ENCODE data around the gene C2orf69. TPM values are rescaled to one million over a fixed set of nuclear protein-coding genes. Genes with fewer than 3 reads are reported as not detected.

C2orf69 gene
- polyA plus RNA-seq, 5 donors, result 9.0 to 15.4 (median 10.4) TPM

DNA sequence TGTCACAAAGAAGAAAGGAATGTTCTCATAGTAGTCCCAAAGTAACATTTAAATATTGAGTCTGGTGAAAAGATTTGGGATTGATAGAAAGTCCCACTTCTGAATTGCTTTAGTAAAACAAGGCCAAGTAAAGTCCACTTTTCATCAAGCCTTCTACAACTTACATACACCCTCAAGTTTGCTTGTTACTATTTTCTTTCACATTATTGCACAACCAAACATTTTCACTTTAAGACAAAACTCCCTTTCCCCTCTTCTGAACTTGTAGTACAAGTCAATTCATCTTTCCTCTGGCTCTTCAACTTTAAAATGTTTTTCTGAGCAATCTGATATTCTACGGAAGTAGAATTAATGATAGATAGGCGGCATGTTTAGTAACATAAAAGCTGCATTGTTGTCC, 55.3 kb downstream of the C2orf69 start:
- no peak for DNase-seq

DNA sequence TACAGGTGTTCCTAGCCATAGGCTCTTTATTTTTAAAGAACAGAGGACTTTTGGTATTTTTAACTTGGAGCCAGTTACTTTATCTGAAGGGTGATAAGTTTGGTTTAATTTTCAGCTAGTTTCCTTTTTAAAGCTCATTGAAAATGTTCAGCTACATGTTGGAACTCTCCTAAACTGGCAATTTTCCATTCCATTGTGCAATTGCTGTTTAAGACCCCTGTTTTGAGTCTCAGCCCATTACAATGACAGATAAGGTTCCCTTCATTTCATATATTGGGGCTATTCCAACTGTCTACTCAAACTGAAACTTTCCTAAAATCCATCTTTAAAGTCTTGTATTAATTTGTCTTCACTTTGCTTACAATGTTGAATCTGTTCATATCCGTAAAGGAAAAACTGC, 55.9 kb downstream of the C2orf69 start:
- DNase-seq, result peak; percentile 42 to 46

DNA sequence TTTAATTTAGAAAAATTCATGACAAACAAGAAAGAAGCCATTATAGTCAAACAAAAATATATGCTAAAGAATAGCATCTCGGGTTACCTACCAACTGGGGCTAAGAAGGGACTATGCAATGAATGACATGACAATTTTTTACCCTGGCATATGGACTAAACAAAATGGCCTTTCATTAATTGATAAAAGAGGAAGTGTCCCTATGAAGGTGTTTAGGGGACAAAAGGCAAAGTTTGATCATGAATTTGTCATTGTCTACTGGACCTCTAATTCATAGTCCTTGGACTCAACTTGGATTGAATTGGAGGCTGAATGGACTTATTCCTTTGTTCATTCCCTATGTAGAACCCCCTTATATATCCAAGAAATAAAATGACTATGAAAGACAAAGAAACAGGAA, 57.0 kb downstream of the C2orf69 start:
- no peak for DNase-seq

- DNase-seq, result no peak
Observed at GRCh38 chr2:199972088-199972626, 61.1 kb downstream of the C2orf69 start.

DNA sequence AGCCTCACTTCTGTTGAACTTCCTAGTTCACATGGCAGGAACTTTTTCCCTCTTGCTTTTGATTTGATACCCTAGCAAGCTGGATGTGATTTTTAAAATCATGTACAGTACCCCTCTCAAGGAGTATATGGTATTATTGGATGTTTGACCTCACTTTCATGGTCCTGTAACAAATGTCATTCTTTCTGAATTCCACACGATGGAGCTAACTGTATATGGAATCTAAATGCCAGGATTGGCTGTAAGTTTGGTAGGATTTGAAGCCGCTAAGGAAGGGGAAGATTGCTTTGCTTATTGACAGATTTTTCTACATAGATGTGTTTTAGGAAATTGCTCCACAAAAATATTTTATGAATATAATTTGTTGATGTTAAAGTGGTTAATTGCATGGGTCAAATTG, 62.6 kb downstream of the C2orf69 start:
- DNase-seq, result no peak

DNA sequence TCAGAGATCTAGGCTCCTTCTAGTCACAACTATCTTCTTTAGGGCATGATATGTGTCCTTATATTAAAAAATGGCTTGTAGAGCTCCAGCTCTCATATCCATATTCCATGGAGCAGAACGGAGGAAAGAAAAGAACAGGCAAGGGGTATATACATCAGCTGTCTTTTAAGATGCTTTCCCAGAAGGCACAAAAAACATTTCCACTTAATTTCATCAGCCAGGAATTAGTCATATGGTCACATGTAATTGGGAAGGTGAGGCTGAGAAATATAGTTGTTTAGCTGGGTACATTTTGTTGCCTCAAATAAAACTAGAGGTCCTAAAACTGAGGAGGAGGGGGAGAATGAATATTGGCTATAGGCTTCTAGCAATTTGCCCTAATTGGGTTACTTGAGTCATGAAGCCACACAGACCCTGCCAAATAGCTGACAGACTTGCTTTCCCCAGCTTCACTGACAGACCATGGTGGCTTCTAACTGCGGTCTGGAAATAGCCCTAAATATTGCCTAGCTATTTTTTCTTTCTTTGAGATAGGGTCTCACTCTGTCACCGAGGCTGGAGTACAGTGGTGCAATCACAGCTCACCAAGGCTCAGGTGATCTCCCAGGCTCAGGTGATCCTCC, 64.3 kb downstream of the C2orf69 start:
- DNase-seq, result no peak

Other genes with a start within 250 kb of the C2orf69 start
- gene FTCDNL1, start 60.1 kb upstream of the C2orf69 start, polyA plus RNA-seq (ENCODE audit: insufficient read depth in 1 of 5, insufficient read length in 5 of 5, low replicate concordance in 1 of 5), result under 1 TPM in 4 of 5 donors, not detected in 1; 0.14 to 0.43 (median 0.18) TPM
- 10 to 100 TPM; 11.6 to 22.0 (median 16.5) TPM for gene TYW5, start 44.2 kb downstream of the C2orf69 start, polyA plus RNA-seq (ENCODE audit: insufficient read depth in 1 of 5, insufficient read length in 5 of 5, low replicate concordance in 1 of 5)
- 10 to 100 TPM; 16.8 to 26.8 (median 21.9) TPM for gene MAIP1, start 44.3 kb downstream of the C2orf69 start, polyA plus RNA-seq (ENCODE audit: insufficient read depth in 1 of 5, insufficient read length in 5 of 5, low replicate concordance in 1 of 5)

Data from right lung (tissue), 5 donors.